HEK293T (cell line): ENCODE results near the gene NF1.

ENCODE experiments used
- CTCF ChIA-PET: fragments of 350-600 bp; formaldehyde crosslinking; extraction: SDS; loops from one replicate; lab custom pipeline; 2021; ENCODE audit warnings: antibody characterized with exemption, inconsistent platforms; lab: Yijun Ruan, JAX
- POLR2A ChIA-PET: fragments of 350-600 bp; formaldehyde crosslinking; extraction: SDS; loops from one replicate; lab custom pipeline; 2020; ENCODE audit warnings: antibody characterized with exemption, inconsistent platforms; lab: Yijun Ruan, JAX
- DNase-seq: peaks from one replicate; pipeline ENCODE4 v3.0.0; 2012; ENCODE audit warnings: mixed read lengths; ENCODE audit errors: extremely low spot score
- ARNT ChIP-seq: fragments of 450-650 bp; IDR thresholded peaks from 2 replicates; pipeline ENCODE4 v1.6.1; 2017; ENCODE audit warnings: mild to moderate bottlenecking
- BHLHE40 ChIP-seq: fragments of 450-650 bp; IDR thresholded peaks from 2 replicates; pipeline ENCODE4 v1.6.1; 2016; ENCODE audit warnings: mild to moderate bottlenecking, moderate library complexity, borderline replicate concordance
- CTBP1 ChIP-seq: fragments of 450-650 bp; IDR thresholded peaks from 2 replicates; pipeline ENCODE4 v1.6.1; 2016; ENCODE audit warnings: borderline replicate concordance
- ELF4 ChIP-seq: fragments of 450-650 bp; IDR thresholded peaks from 2 replicates; pipeline ENCODE4 v1.6.1; 2017; ENCODE audit warnings: antibody characterized with exemption
- FOXA1 ChIP-seq: fragments of 450-650 bp; IDR thresholded peaks from 2 replicates; pipeline ENCODE4 v1.6.1; 2016; ENCODE audit warnings: mild to moderate bottlenecking
- FOXK2 ChIP-seq: fragments of 450-650 bp; IDR thresholded peaks from 2 replicates; pipeline ENCODE4 v1.6.1; 2016; ENCODE audit warnings: mild to moderate bottlenecking
- FOXM1 ChIP-seq: fragments of 450-650 bp; IDR thresholded peaks from 2 replicates; pipeline ENCODE4 v1.6.1; 2017; ENCODE audit warnings: mild to moderate bottlenecking, borderline replicate concordance
- HDGF ChIP-seq: fragments of 450-650 bp; IDR thresholded peaks from 2 replicates; pipeline ENCODE4 v1.6.1; 2017; ENCODE audit warnings: antibody characterized with exemption, borderline replicate concordance
- L3MBTL2 ChIP-seq: fragments of 450-650 bp; conservative IDR thresholded peaks from 2 replicates; pipeline ENCODE4 v1.6.1; 2016; ENCODE audit warnings: mild to moderate bottlenecking
- LEF1 ChIP-seq: fragments of 450-650 bp; IDR thresholded peaks from 2 replicates; pipeline ENCODE4 v1.6.1; 2017; ENCODE audit warnings: mild to moderate bottlenecking, borderline replicate concordance
- NFRKB ChIP-seq: fragments of 450-650 bp; IDR thresholded peaks from 2 replicates; pipeline ENCODE4 v1.6.1; 2016; ENCODE audit warnings: mild to moderate bottlenecking, moderate library complexity
- PKNOX1 ChIP-seq: fragments of 450-650 bp; IDR thresholded peaks from 2 replicates; pipeline ENCODE4 v1.6.1; 2016
- SP1 ChIP-seq: fragments of 450-650 bp; IDR thresholded peaks from 2 replicates; pipeline ENCODE4 v1.6.1; 2017
- SUZ12 ChIP-seq: fragments of 450-650 bp; IDR thresholded peaks from 2 replicates; pipeline ENCODE4 v1.6.1; 2016; ENCODE audit warnings: mild to moderate bottlenecking
- TARDBP ChIP-seq: fragments of 450-650 bp; IDR thresholded peaks from 2 replicates; pipeline ENCODE4 v1.6.1; 2016
- ZNF384 ChIP-seq: fragments of 450-650 bp; IDR thresholded peaks from 2 replicates; pipeline ENCODE4 v1.6.1; 2016

NF1 gene

GRCh38 chr17:31226373-31226772 lies 131.6 kb downstream of the NF1 start:
- DNase-seq: no peak
- ChIA-PET POLR2A (no interaction called here), CTCF (no interaction called here)
- TF ChIP-seq ELF4: no peak
- TF ChIP-seq BHLHE40: no peak
- no peak for TF ChIP-seq PKNOX1

GRCh38 chr17:31226950-31227349 lies 132.2 kb downstream of the NF1 start:
- CTCF ChIA-PET: no interaction called here
- TF ChIP-seq L3MBTL2 (no peak), HDGF (no peak), SP1 (no peak), FOXK2 (no peak), LEF1 (no peak), SUZ12 (no peak), ZNF384 (no peak), NFRKB (no peak), PKNOX1 (no peak), FOXM1 (no peak), BHLHE40 (no peak), TARDBP (no peak), ARNT (no peak), ELF4 (no peak), CTBP1 (no peak), FOXA1 (no peak)
- POLR2A ChIA-PET: no interaction called here
- no peak for DNase-seq

- TF ChIP-seq ZNF384 (no peak), ELF4 (no peak), FOXM1 (no peak), L3MBTL2 (no peak), SUZ12 (no peak), NFRKB (no peak), LEF1 (no peak), FOXA1 (no peak), TARDBP (no peak), SP1 (no peak), HDGF (no peak), CTBP1 (no peak), BHLHE40 (no peak), ARNT (no peak), PKNOX1 (no peak), FOXK2 (no peak)
- CTCF ChIA-PET: no interaction called here
These were observed 137.1 kb downstream of the NF1 start for GRCh38 chr17:31231852-31232251.

GRCh38 chr17:31235110-31235509 lies 140.3 kb downstream of the NF1 start:
- POLR2A ChIA-PET: no interaction called here
- CTCF ChIA-PET: interaction anchor here (0.7 kb wide), 1 partner anchor 96 kb away, joined by 4 read pairs; no protein-coding TSS in a partner anchor
- DNase-seq: no peak
- no peak for TF ChIP-seq CTBP1
- TF ChIP-seq FOXK2: no peak
- TF ChIP-seq ARNT: no peak
- no peak for TF ChIP-seq PKNOX1
- TF ChIP-seq ELF4: no peak
- no peak for TF ChIP-seq FOXA1
- TF ChIP-seq SUZ12: no peak
- TF ChIP-seq FOXM1: no peak
- TF ChIP-seq NFRKB: no peak
- TF ChIP-seq SP1: no peak
- TF ChIP-seq LEF1: no peak
- TF ChIP-seq L3MBTL2: no peak
- TF ChIP-seq BHLHE40: no peak
- no peak for TF ChIP-seq HDGF
- TF ChIP-seq ZNF384: no peak
- no peak for TF ChIP-seq TARDBP

More at GRCh38 chr17:31231852-31232251, 137.1 kb downstream of the NF1 start:
- POLR2A ChIA-PET: no interaction called here
- no peak for DNase-seq

GRCh38 chr17:31236137-31236536 lies 141.4 kb downstream of the NF1 start:
- no peak for TF ChIP-seq FOXA1
- TF ChIP-seq SP1: no peak
- TF ChIP-seq FOXK2: no peak
- TF ChIP-seq ZNF384: no peak
- no peak for TF ChIP-seq TARDBP
- TF ChIP-seq FOXM1: no peak
- no peak for TF ChIP-seq CTBP1
- TF ChIP-seq SUZ12: no peak
- no peak for TF ChIP-seq BHLHE40
- ChIA-PET POLR2A (no interaction called here), CTCF (no interaction called here)
- DNase-seq: no peak

- ChIA-PET POLR2A (no interaction called here), CTCF (no interaction called here)
- no peak for DNase-seq
- no peak for TF ChIP-seq SUZ12
- no peak for TF ChIP-seq TARDBP
- no peak for TF ChIP-seq FOXM1
- TF ChIP-seq BHLHE40: no peak
- no peak for TF ChIP-seq FOXK2
- no peak for TF ChIP-seq HDGF
- TF ChIP-seq NFRKB: no peak
- no peak for TF ChIP-seq LEF1
- TF ChIP-seq FOXA1: no peak
- TF ChIP-seq PKNOX1: no peak
- TF ChIP-seq ZNF384: no peak
- TF ChIP-seq SP1: no peak
- TF ChIP-seq L3MBTL2: no peak
- TF ChIP-seq CTBP1: no peak
- no peak for TF ChIP-seq ELF4
- no peak for TF ChIP-seq ARNT
These were observed 141.9 kb downstream of the NF1 start for GRCh38 chr17:31236712-31237111.
